Liver (tissue), 3 donors: Measurements from ENCODE around the gene ARFGAP1.

Experiments used
- FOXA1 ChIP-seq: IDR thresholded peaks from 2 replicates; pipeline ENCODE4 v1.6.1; 2016; ENCODE audit warnings: antibody characterized with exemption
- GABPA ChIP-seq, 2 donors: IDR thresholded peaks in 1 of 2; conservative IDR thresholded peaks in 1 of 2; 2 replicates each; pipeline ENCODE4 v1.6.1; 2016; ENCODE audit warnings: antibody characterized with exemption in 2 of 2, mild to moderate bottlenecking in 1 of 2, moderate library complexity in 1 of 2
- HNF4G ChIP-seq: IDR thresholded peaks from 2 replicates; pipeline ENCODE4 v1.6.1; 2016; ENCODE audit warnings: antibody characterized with exemption
- RAD21 ChIP-seq, 2 donors: IDR thresholded peaks; 2 replicates each; pipeline ENCODE4 v1.6.1; 2016; ENCODE audit warnings: antibody characterized with exemption in 2 of 2, mild to moderate bottlenecking in 2 of 2
- RXRA ChIP-seq, 2 donors: IDR thresholded peaks; 2 replicates each; pipeline ENCODE4 v1.6.1; 2017 to 2018; ENCODE audit warnings: antibody characterized with exemption in 2 of 2, mild to moderate bottlenecking in 1 of 2
- SP1 ChIP-seq: IDR thresholded peaks from 2 replicates; pipeline ENCODE4 v1.6.1; 2018; ENCODE audit warnings: antibody characterized with exemption, mild to moderate bottlenecking
- TAF1 ChIP-seq: conservative IDR thresholded peaks from 2 replicates; pipeline ENCODE4 v1.6.1; 2016; ENCODE audit warnings: antibody characterized with exemption, mild to moderate bottlenecking
- YY1 ChIP-seq: IDR thresholded peaks from 2 replicates; pipeline ENCODE4 v1.6.1; 2016; ENCODE audit warnings: antibody characterized with exemption, mild to moderate bottlenecking
- TF ChIP-seq, protein P1 (sequence below): fragments of 150-350 bp; IDR thresholded peaks from 2 replicates; pipeline ENCODE4 v1.5.1; 2017; ENCODE audit warnings: improper control_type of control experiment, low read depth, low read length; ENCODE audit not compliant: missing input control
- TF ChIP-seq, protein P2 (sequence below): IDR thresholded peaks from 2 replicates; pipeline ENCODE4 v1.6.1; 2016; ENCODE audit warnings: antibody characterized with exemption
- TF ChIP-seq, protein P3 (sequence below): IDR thresholded peaks from 2 replicates; pipeline ENCODE4 v1.6.1; 2016; ENCODE audit warnings: antibody characterized with exemption, mild to moderate bottlenecking
- TF ChIP-seq, protein P4 (sequence below): IDR thresholded peaks from 2 replicates; pipeline ENCODE4 v1.6.1; 2016; ENCODE audit warnings: antibody characterized with exemption
- donor health status: healthy.
- donor health status: healthy.

DNA sequence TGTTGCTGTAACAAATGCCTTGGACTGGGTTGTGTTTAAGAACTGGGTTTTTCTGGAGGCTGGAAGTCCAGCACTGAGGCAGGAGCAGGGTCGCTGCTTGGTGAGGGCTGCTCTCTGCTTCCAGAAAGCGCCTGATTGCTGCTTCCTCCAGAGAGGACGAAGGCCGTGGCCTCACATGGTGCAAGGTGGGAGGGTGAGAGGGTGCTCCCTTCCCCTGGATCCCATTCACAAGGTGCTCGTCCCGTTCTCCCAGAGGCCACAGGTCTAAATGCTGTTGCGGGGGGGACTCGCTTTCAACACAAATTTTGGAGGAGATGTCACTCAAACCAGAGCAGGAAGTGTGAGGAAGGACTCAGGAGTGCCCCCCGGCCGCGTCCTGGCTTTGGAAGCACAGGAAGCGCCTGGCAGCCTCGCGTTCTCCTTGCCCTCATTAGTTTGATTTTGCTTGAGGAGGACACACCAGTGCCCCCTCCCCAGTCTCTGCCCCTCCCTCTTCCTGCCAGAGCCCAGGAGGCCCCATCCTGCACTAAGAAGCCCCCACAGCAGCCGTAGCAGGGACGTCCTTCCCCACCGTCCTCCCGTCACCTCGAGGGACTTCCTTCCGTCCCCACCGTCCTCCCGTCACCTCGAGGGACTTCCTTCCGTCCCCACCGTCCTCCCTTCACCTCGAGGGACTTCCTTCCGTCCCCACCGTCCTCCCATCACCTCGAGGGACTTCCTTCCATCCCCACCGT lies 10.7 kb upstream of the ARFGAP1 start:
- TF ChIP-seq YY1 = no peak
- no peak for TF ChIP-seq TAF1
- TF ChIP-seq, protein P1, sequence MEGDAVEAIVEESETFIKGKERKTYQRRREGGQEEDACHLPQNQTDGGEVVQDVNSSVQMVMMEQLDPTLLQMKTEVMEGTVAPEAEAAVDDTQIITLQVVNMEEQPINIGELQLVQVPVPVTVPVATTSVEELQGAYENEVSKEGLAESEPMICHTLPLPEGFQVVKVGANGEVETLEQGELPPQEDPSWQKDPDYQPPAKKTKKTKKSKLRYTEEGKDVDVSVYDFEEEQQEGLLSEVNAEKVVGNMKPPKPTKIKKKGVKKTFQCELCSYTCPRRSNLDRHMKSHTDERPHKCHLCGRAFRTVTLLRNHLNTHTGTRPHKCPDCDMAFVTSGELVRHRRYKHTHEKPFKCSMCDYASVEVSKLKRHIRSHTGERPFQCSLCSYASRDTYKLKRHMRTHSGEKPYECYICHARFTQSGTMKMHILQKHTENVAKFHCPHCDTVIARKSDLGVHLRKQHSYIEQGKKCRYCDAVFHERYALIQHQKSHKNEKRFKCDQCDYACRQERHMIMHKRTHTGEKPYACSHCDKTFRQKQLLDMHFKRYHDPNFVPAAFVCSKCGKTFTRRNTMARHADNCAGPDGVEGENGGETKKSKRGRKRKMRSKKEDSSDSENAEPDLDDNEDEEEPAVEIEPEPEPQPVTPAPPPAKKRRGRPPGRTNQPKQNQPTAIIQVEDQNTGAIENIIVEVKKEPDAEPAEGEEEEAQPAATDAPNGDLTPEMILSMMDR = no peak
- no peak for TF ChIP-seq FOXA1
- TF ChIP-seq RAD21 (IDR thresholded peaks at IDR 0.05) = no peak
- TF ChIP-seq, protein P2, sequence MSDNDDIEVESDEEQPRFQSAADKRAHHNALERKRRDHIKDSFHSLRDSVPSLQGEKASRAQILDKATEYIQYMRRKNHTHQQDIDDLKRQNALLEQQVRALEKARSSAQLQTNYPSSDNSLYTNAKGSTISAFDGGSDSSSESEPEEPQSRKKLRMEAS = no peak
- TF ChIP-seq, protein P3, sequence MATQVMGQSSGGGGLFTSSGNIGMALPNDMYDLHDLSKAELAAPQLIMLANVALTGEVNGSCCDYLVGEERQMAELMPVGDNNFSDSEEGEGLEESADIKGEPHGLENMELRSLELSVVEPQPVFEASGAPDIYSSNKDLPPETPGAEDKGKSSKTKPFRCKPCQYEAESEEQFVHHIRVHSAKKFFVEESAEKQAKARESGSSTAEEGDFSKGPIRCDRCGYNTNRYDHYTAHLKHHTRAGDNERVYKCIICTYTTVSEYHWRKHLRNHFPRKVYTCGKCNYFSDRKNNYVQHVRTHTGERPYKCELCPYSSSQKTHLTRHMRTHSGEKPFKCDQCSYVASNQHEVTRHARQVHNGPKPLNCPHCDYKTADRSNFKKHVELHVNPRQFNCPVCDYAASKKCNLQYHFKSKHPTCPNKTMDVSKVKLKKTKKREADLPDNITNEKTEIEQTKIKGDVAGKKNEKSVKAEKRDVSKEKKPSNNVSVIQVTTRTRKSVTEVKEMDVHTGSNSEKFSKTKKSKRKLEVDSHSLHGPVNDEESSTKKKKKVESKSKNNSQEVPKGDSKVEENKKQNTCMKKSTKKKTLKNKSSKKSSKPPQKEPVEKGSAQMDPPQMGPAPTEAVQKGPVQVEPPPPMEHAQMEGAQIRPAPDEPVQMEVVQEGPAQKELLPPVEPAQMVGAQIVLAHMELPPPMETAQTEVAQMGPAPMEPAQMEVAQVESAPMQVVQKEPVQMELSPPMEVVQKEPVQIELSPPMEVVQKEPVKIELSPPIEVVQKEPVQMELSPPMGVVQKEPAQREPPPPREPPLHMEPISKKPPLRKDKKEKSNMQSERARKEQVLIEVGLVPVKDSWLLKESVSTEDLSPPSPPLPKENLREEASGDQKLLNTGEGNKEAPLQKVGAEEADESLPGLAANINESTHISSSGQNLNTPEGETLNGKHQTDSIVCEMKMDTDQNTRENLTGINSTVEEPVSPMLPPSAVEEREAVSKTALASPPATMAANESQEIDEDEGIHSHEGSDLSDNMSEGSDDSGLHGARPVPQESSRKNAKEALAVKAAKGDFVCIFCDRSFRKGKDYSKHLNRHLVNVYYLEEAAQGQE = no peak
- TF ChIP-seq, protein P4, sequence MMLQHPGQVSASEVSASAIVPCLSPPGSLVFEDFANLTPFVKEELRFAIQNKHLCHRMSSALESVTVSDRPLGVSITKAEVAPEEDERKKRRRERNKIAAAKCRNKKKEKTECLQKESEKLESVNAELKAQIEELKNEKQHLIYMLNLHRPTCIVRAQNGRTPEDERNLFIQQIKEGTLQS = no peak
- no peak for TF ChIP-seq GABPA (IDR thresholded peaks at IDR 0.05 in 1 of 2, conservative IDR thresholded peaks at IDR 0.05 in 1 of 2)
- no peak for TF ChIP-seq SP1
- no peak for TF ChIP-seq RXRA (IDR thresholded peaks at IDR 0.05)
- no peak for TF ChIP-seq HNF4G
